Smooth muscle cell (in vitro differentiated cells): Measurements from ENCODE around the gene CABLES2. TPM values are rescaled to one million over a fixed set of nuclear protein-coding genes. Genes with fewer than 3 reads are reported as not detected.

Experiments used
- DNase-seq: peaks from one replicate; lab custom pipeline; 2025; ENCODE audit not compliant: unreplicated experiment; lab: John Stamatoyannopoulos, UW
- H2AFZ ChIP-seq: fragments of 200-600 bp; sonication (generic); 2 replicates; pipeline ENCODE4 v1.6.0; 2016; ENCODE audit warnings: antibody characterized with exemption, low read depth, mild to moderate bottlenecking
- H3F3A ChIP-seq: fragments of 200-600 bp; sonication (generic); 2 replicates; pipeline ENCODE4 v1.6.0; 2017; ENCODE audit warnings: antibody characterized with exemption, low read depth
- H3K27ac ChIP-seq: fragments of 200-600 bp; sonication (generic); 2 replicates; pipeline ENCODE4 v1.5.1; 2016; ENCODE audit warnings: low read depth, mild to moderate bottlenecking
- H3K27me3 ChIP-seq: fragments of 200-600 bp; sonication (generic); 2 replicates; pipeline ENCODE4 v1.6.1; 2016; ENCODE audit warnings: low read depth, mild to moderate bottlenecking
- H3K36me3 ChIP-seq: fragments of 200-600 bp; sonication (generic); 2 replicates; pipeline ENCODE4 v1.5.1; 2016; ENCODE audit warnings: low read depth
- H3K4me1 ChIP-seq: fragments of 200-600 bp; sonication (generic); 2 replicates; pipeline ENCODE4 v1.5.1; 2016; ENCODE audit warnings: low read depth
- H3K4me2 ChIP-seq: fragments of 200-600 bp; sonication (generic); 2 replicates; pipeline ENCODE4 v1.6.0; 2016; ENCODE audit warnings: mild to moderate bottlenecking
- H3K4me3 ChIP-seq: fragments of 200-600 bp; sonication (generic); 2 replicates; pipeline ENCODE4 v1.5.1; 2016; ENCODE audit warnings: mild to moderate bottlenecking
- H3K79me2 ChIP-seq: fragments of 200-600 bp; sonication (generic); 2 replicates; pipeline ENCODE4 v1.6.0; 2016; ENCODE audit warnings: low read depth, mild to moderate bottlenecking
- H3K9ac ChIP-seq: fragments of 200-600 bp; sonication (generic); 2 replicates; pipeline ENCODE4 v1.6.0; 2016; ENCODE audit warnings: low read depth
- H3K9me3 ChIP-seq: fragments of 200-600 bp; sonication (generic); replicated peaks from 2 replicates; pipeline ENCODE4 v1.5.1; 2016; ENCODE audit warnings: low read depth
- H4K20me1 ChIP-seq: fragments of 200-600 bp; sonication (generic); 2 replicates; pipeline ENCODE4 v1.6.0; 2016; ENCODE audit warnings: low read depth
- WGBS: methylation state at CpG from one replicate; pipeline ENCODE4 v1.1.7; 2016; ENCODE audit warnings: low lambda C conversion rate; 5-methylcytosine and 5-hydroxymethylcytosine counted together
- polyA plus RNA-seq: library from polyadenylated mRNA; unstranded; fragments of >200 nt; fragmentation: Nextera tagmentation; extraction: Ambion mirVana; gene quantifications from 2 replicates; pipeline ENCODE4 v1.2.1, GENCODE V29; 2016
- total RNA-seq: library from RNA; depleted of rRNA; stranded (reverse); fragments of >200 nt; gene quantifications from 2 replicates; pipeline ENCODE4 v1.2.3, GENCODE V29; 2014
- TF ChIP-seq, protein P1 (sequence below): fragments of 200-600 bp; sonication (generic); IDR thresholded peaks from 2 replicates; pipeline ENCODE4 v1.5.1; 2017; ENCODE audit warnings: borderline replicate concordance, mild to moderate bottlenecking, antibody characterized with exemption; ENCODE audit not compliant: insufficient read depth, poor library complexity, severe bottlenecking

CABLES2 gene
- total and polyA plus RNA-seq, 2 experiments from 2014 or later: 7.4 to 7.6 TPM

DNA sequence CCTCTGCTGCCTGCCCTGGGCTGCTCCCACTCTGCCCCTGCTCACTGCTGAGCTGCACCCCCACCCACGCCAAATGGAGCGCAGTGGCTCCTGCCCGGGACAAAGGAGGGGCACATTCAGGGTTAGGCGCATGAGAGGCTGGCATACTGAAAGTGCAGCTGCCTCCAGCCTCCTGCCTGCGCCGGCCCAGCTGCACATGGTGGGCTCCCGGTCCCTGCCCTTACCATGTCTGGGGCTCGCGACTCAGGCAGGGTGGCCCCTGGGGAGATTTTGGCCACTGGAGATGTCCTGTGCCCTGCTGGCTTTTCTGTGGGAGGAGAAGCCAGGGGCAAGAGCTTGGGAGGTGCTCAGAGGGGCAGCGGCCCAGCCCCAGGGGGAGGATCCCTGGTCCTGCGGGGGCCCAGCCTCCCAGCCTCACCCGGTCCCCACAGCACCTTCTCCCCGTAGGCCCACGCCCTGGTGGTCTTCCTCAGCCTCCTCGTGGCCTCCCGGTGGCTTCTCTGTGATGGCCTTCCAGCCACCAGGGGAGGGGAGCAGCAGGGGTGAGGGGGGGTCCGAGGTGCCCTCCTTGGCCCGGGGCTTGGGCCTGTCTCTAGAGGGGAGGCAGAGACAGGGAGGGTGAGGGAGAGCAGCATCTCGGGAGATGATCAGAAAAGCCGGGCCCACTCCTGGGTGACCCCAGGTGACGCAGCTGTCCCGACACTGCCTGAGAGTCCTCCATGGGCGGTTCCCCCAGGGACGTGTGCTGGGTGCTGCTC is 8.4 kb upstream of the CABLES2 start:
- Histone ChIP-seq H3K4me3 (no peak overlapping the region), H3F3A (no peaks in the 10 kb centered on the region), H4K20me1 (no peaks in the 10 kb centered on the region), H2AFZ (no peak overlapping the region), H3K9me3 (no peaks in the 10 kb centered on the region), H3K79me2 (no peaks in the 10 kb centered on the region), H3K27ac (no peak overlapping the region), H3K4me2 (no peak overlapping the region), H3K36me3 (no peaks in the 10 kb centered on the region), H3K4me1 (no peaks in the 10 kb centered on the region), H3K27me3 (no peaks in the 10 kb centered on the region), H3K9ac (no peak overlapping the region)
- no peak for DNase-seq
- WGBS: 94% methylated on average over 21 of the region's 24 CpGs
- TF ChIP-seq, protein P1, sequence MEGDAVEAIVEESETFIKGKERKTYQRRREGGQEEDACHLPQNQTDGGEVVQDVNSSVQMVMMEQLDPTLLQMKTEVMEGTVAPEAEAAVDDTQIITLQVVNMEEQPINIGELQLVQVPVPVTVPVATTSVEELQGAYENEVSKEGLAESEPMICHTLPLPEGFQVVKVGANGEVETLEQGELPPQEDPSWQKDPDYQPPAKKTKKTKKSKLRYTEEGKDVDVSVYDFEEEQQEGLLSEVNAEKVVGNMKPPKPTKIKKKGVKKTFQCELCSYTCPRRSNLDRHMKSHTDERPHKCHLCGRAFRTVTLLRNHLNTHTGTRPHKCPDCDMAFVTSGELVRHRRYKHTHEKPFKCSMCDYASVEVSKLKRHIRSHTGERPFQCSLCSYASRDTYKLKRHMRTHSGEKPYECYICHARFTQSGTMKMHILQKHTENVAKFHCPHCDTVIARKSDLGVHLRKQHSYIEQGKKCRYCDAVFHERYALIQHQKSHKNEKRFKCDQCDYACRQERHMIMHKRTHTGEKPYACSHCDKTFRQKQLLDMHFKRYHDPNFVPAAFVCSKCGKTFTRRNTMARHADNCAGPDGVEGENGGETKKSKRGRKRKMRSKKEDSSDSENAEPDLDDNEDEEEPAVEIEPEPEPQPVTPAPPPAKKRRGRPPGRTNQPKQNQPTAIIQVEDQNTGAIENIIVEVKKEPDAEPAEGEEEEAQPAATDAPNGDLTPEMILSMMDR: no peak

DNA sequence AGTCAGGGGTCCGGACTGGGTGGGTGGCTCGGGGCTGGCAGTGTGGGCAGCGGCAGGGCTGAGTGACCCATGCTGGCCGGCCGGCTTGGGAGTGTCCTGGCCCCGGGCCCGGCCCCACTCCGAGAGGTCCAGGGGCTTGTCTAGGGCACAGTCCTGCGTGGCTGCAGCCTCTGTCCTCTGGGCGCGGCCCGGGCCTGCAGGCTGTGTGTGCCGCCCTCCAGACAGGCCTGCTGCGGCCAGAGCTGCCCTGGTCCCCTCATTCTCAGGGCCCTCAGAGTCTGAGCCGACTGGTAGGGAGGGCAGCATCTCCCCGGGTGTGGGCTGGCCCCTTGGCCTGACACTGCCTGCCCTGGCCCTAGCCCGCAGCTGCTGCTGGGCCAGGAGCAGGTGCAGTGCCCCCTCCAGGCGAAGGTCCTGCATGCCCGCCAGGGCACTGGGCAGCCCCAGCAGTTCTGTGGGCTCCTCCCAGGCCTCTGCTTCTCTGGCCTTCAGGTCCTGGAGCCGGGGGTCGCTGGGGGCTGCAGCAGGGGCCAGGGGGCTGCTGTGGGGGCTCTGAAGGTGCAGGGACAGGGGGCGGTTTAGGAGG is 6.9 kb upstream of the CABLES2 start:
- no peak for DNase-seq
- no peaks in the 10 kb centered on the region for H3K27me3 ChIP-seq
- no peaks in the 10 kb centered on the region for H3K79me2 ChIP-seq
- H3K36me3 ChIP-seq: no peaks in the 10 kb centered on the region
- no peaks in the 10 kb centered on the region for H4K20me1 ChIP-seq
- WGBS: 85% methylated on average over 20 of the region's 22 CpGs
- no peak overlapping the region for H3K4me3 ChIP-seq
- H3F3A ChIP-seq: no peaks in the 10 kb centered on the region
- H3K4me1 ChIP-seq: peaks cover 3% of the 10 kb centered on the region
- no peak overlapping the region for H3K4me2 ChIP-seq
- H3K9ac ChIP-seq: no peak overlapping the region
- TF ChIP-seq, protein P1: no peak
- no peak overlapping the region for H2AFZ ChIP-seq
- no peak overlapping the region for H3K27ac ChIP-seq
- no peaks in the 10 kb centered on the region for H3K9me3 ChIP-seq

DNA sequence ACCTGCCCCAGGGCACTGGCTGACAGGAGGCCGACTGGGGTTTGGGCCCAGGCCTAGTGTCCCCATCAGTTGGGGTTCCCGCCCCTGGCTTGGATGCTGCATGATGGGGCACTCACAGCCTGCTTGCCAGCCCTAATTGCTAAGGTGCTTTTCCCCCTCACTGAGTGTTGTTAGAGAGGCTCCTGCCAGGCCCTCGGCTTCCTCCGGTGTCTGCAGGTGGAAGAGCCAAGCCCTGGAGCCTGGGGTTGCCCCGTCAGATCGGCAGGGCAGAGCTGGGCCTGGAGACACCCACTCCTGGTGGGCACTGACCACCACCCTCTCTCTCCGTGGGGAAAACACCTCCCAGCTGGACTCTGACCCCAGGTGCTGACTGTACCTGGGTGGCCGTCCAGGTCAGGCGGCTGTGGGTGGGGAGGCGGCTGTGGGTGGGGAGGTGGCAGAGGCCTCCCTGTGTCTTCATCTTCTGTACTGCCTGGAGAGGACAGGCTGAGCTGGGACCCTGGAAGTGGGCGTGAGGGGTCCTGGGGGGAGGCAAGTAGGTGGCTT is 6.0 kb upstream of the CABLES2 start:
- no peak overlapping the region for H3K27ac ChIP-seq
- no peak overlapping the region for H3K4me3 ChIP-seq
- H3K36me3 ChIP-seq: no peaks in the 10 kb centered on the region
- H3K27me3 ChIP-seq: no peaks in the 10 kb centered on the region
- H4K20me1 ChIP-seq: no peaks in the 10 kb centered on the region
- H3K9me3 ChIP-seq: no peaks in the 10 kb centered on the region
- TF ChIP-seq, protein P1: no peak
- no peaks in the 10 kb centered on the region for H3F3A ChIP-seq
- peaks cover 3% of the 10 kb centered on the region for H3K4me1 ChIP-seq
- 93% methylated on average over 11 of the region's 11 CpGs for WGBS
- no peak overlapping the region for H3K4me2 ChIP-seq
- no peak for DNase-seq
- H3K9ac ChIP-seq: no peak overlapping the region
- H2AFZ ChIP-seq: no peak overlapping the region
- no peaks in the 10 kb centered on the region for H3K79me2 ChIP-seq
